ENCODE measurements around the gene PROC. TPM values are rescaled to one million over a fixed set of nuclear protein-coding genes. Genes with fewer than 3 reads are reported as not detected.

Gene PROC
- total RNA-seq, 2 donors from 2014 or later = not detected

- no peak for DNase-seq
- peaks cover 4% of the 10 kb centered on the region for H3K36me3 Mint-ChIP-seq (ENCODE audit: low read depth)
- H3K27ac Mint-ChIP-seq = peak overlapping the region; percentile 39
- H3K9me3 ChIP-seq (ENCODE audit: control insufficient read depth, low read length, poor library complexity, severe bottlenecking) = no peaks in the 10 kb centered on the region
- ATAC-seq = no peak
- H3K27me3 Mint-ChIP-seq = no peaks in the 10 kb centered on the region
- H3K4me3 Mint-ChIP-seq = no peak overlapping the region
- H3K4me1 Mint-ChIP-seq = peaks cover 13% of the 10 kb centered on the region
Measured at GRCh38 chr2:127454595-127455565, 36.7 kb downstream of the PROC start.

- Mint-ChIP-seq H3K36me3 (ENCODE audit: low read depth) (peaks cover 2% of the 10 kb centered on the region), H3K27ac (peak overlapping the region; percentile 39), H3K4me1 (peaks cover 13% of the 10 kb centered on the region), H3K27me3 (no peaks in the 10 kb centered on the region), H3K4me3 (peak overlapping the region; percentile 68)
- DNase-seq (no peak), ATAC-seq (peak; percentile 82)
- H3K9me3 ChIP-seq (ENCODE audit: control insufficient read depth, low read length, poor library complexity, severe bottlenecking) = no peaks in the 10 kb centered on the region
Measured at GRCh38 chr2:127455566-127456493, 37.6 kb downstream of the PROC start.

GRCh38 chr2:127456960-127457359, 38.7 kb downstream of the PROC start:
- no peak for ATAC-seq
- peak overlapping the region; percentile 79 for H3K27ac Mint-ChIP-seq
- peaks cover 4% of the 10 kb centered on the region for H3K36me3 Mint-ChIP-seq (ENCODE audit: low read depth)
- peaks cover 13% of the 10 kb centered on the region for H3K4me1 Mint-ChIP-seq
- H3K27me3 Mint-ChIP-seq = no peaks in the 10 kb centered on the region
- no peak overlapping the region for H3K4me3 Mint-ChIP-seq
- no peaks in the 10 kb centered on the region for H3K9me3 ChIP-seq (ENCODE audit: control insufficient read depth, low read length, poor library complexity, severe bottlenecking)
- no peak for DNase-seq

- Mint-ChIP-seq H3K4me1 (peaks cover 14% of the 10 kb centered on the region), H3K27me3 (no peaks in the 10 kb centered on the region), H3K27ac (no peak overlapping the region), H3K4me3 (no peak overlapping the region), H3K36me3 (ENCODE audit: low read depth) (peaks cover 5% of the 10 kb centered on the region)
- no peak for ATAC-seq
- DNase-seq = no peak
- H3K9me3 ChIP-seq (ENCODE audit: control insufficient read depth, low read length, poor library complexity, severe bottlenecking) = no peaks in the 10 kb centered on the region
Measured at GRCh38 chr2:127462461-127462860, 44.2 kb downstream of the PROC start.

- Mint-ChIP-seq H3K36me3 (ENCODE audit: low read depth) (peaks cover 9% of the 10 kb centered on the region), H3K27me3 (no peaks in the 10 kb centered on the region), H3K4me3 (no peak overlapping the region), H3K27ac (no peak overlapping the region), H3K4me1 (peaks cover 14% of the 10 kb centered on the region)
- no peaks in the 10 kb centered on the region for H3K9me3 ChIP-seq (ENCODE audit: control insufficient read depth, low read length, poor library complexity, severe bottlenecking)
- ATAC-seq = no peak
- DNase-seq = no peak
Measured at GRCh38 chr2:127463155-127463991, 45.1 kb downstream of the PROC start.

- ATAC-seq (no peak), DNase-seq (no peak)
- no peaks in the 10 kb centered on the region for H3K9me3 ChIP-seq (ENCODE audit: control insufficient read depth, low read length, poor library complexity, severe bottlenecking)
- Mint-ChIP-seq H3K4me1 (peaks cover 14% of the 10 kb centered on the region), H3K4me3 (no peak overlapping the region), H3K36me3 (ENCODE audit: low read depth) (peaks cover 14% of the 10 kb centered on the region), H3K27ac (no peak overlapping the region), H3K27me3 (no peaks in the 10 kb centered on the region)
Measured at GRCh38 chr2:127464470-127465257, 46.4 kb downstream of the PROC start.

- H3K27me3 Mint-ChIP-seq = no peaks in the 10 kb centered on the region
- no peak overlapping the region for H3K27ac Mint-ChIP-seq
- DNase-seq (no peak), ATAC-seq (peak; percentile 36)
- no peaks in the 10 kb centered on the region for H3K9me3 ChIP-seq (ENCODE audit: control insufficient read depth, low read length, poor library complexity, severe bottlenecking)
- H3K4me3 Mint-ChIP-seq = no peak overlapping the region
- peaks cover 14% of the 10 kb centered on the region for H3K36me3 Mint-ChIP-seq (ENCODE audit: low read depth)
- peaks cover 14% of the 10 kb centered on the region for H3K4me1 Mint-ChIP-seq
Measured at GRCh38 chr2:127465258-127465657, 47.0 kb downstream of the PROC start.

- no peaks in the 10 kb centered on the region for H3K9me3 ChIP-seq (ENCODE audit: control insufficient read depth, low read length, poor library complexity, severe bottlenecking)
- Mint-ChIP-seq H3K27ac (no peak overlapping the region), H3K36me3 (ENCODE audit: low read depth) (peaks cover 12% of the 10 kb centered on the region), H3K27me3 (no peaks in the 10 kb centered on the region), H3K4me1 (peaks cover 19% of the 10 kb centered on the region), H3K4me3 (no peak overlapping the region)
- DNase-seq = no peak
- ATAC-seq = no peak
Measured at GRCh38 chr2:127469051-127469450, 50.8 kb downstream of the PROC start.

- no peak for ATAC-seq
- H3K27me3 Mint-ChIP-seq = no peaks in the 10 kb centered on the region
- peaks cover 14% of the 10 kb centered on the region for H3K36me3 Mint-ChIP-seq (ENCODE audit: low read depth)
- DNase-seq = no peak
- H3K27ac Mint-ChIP-seq = no peak overlapping the region
- no peak overlapping the region for H3K4me3 Mint-ChIP-seq
- H3K4me1 Mint-ChIP-seq = peaks cover 15% of the 10 kb centered on the region
- no peaks in the 10 kb centered on the region for H3K9me3 ChIP-seq (ENCODE audit: control insufficient read depth, low read length, poor library complexity, severe bottlenecking)
Measured at GRCh38 chr2:127469974-127470373, 51.7 kb downstream of the PROC start.

GRCh38 chr2:127471286-127471988, 53.2 kb downstream of the PROC start:
- H3K9me3 ChIP-seq (ENCODE audit: control insufficient read depth, low read length, poor library complexity, severe bottlenecking) = no peaks in the 10 kb centered on the region
- Mint-ChIP-seq H3K27me3 (no peaks in the 10 kb centered on the region), H3K4me1 (peaks cover 9% of the 10 kb centered on the region), H3K27ac (no peak overlapping the region), H3K36me3 (ENCODE audit: low read depth) (peaks cover 20% of the 10 kb centered on the region), H3K4me3 (no peak overlapping the region)
- DNase-seq (no peak), ATAC-seq (no peak)

GRCh38 chr2:127472268-127472667, 54.0 kb downstream of the PROC start:
- H3K27ac Mint-ChIP-seq = no peak overlapping the region
- H3K36me3 Mint-ChIP-seq (ENCODE audit: low read depth) = peaks cover 18% of the 10 kb centered on the region
- H3K4me1 Mint-ChIP-seq = peaks cover 9% of the 10 kb centered on the region
- DNase-seq (no peak), ATAC-seq (no peak)
- no peaks in the 10 kb centered on the region for H3K27me3 Mint-ChIP-seq
- H3K4me3 Mint-ChIP-seq = no peak overlapping the region
- H3K9me3 ChIP-seq (ENCODE audit: control insufficient read depth, low read length, poor library complexity, severe bottlenecking) = no peaks in the 10 kb centered on the region

Measured in T-helper 17 cell (primary cell).